ENCODE measurements around the gene AXIN2.

AXIN2 gene

DNA sequence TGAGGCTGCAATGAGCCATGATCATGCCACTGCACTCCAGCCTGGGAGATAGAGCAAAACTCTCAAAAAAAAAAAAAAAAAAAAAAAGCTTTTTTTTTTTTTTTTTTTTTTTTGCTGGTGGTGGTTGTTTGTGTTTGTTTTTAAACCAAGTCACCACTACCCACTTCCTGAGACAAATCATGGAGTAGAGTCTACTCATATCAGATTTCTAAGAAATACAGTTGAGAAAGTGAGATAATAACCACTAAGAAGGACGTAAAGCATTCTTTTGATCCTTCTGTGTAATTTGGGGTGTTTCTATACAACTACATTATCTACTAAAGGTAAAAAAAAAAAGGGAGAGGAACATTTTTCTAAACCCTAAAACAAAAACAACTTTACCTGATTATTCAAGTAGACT is 38.0 kb downstream of the AXIN2 start:
- TF ChIP-seq, protein P1, sequence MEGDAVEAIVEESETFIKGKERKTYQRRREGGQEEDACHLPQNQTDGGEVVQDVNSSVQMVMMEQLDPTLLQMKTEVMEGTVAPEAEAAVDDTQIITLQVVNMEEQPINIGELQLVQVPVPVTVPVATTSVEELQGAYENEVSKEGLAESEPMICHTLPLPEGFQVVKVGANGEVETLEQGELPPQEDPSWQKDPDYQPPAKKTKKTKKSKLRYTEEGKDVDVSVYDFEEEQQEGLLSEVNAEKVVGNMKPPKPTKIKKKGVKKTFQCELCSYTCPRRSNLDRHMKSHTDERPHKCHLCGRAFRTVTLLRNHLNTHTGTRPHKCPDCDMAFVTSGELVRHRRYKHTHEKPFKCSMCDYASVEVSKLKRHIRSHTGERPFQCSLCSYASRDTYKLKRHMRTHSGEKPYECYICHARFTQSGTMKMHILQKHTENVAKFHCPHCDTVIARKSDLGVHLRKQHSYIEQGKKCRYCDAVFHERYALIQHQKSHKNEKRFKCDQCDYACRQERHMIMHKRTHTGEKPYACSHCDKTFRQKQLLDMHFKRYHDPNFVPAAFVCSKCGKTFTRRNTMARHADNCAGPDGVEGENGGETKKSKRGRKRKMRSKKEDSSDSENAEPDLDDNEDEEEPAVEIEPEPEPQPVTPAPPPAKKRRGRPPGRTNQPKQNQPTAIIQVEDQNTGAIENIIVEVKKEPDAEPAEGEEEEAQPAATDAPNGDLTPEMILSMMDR (conservative IDR thresholded peaks at IDR 0.05; ENCODE audit: low read length) = no peak
- no peak for TF ChIP-seq EZH2phosphoT487 (IDR thresholded peaks at IDR 0.05; ENCODE audit: borderline replicate concordance)
- no peak overlapping the region for H3K4me3 ChIP-seq (ENCODE audit: low read length, poor library complexity, severe bottlenecking)
- H2AFZ ChIP-seq (ENCODE audit: low read length) = no peak overlapping the region
- no peaks in the 10 kb centered on the region for H3K9me3 ChIP-seq (ENCODE audit: insufficient read depth, low read depth, low read length)
- H3K4me2 ChIP-seq (ENCODE audit: low read depth, low read length, poor library complexity, severe bottlenecking) = no peak overlapping the region
- H3K4me1 ChIP-seq (ENCODE audit: insufficient read depth, low read length, poor library complexity, severe bottlenecking) = no peaks in the 10 kb centered on the region
- no peaks in the 10 kb centered on the region for H3K9me2 ChIP-seq (replicated peaks; ENCODE audit: low read depth, low read length)
- H3K27me3 ChIP-seq (ENCODE audit: insufficient read depth, low read length, poor library complexity, severe bottlenecking) = no peaks in the 10 kb centered on the region
- H3F3A ChIP-seq (ENCODE audit: low read depth) = no peaks in the 10 kb centered on the region
- H4K20me1 ChIP-seq (ENCODE audit: insufficient read depth, low read length, poor library complexity, severe bottlenecking) = no peaks in the 10 kb centered on the region
- no peak overlapping the region for H3K9ac ChIP-seq (ENCODE audit: low read depth, low read length, poor library complexity, severe bottlenecking)
- no peaks in the 10 kb centered on the region for H3K79me2 ChIP-seq (ENCODE audit: insufficient read depth, low read length)
- no peaks in the 10 kb centered on the region for H3K36me3 ChIP-seq (ENCODE audit: insufficient read depth, low read length)

DNA sequence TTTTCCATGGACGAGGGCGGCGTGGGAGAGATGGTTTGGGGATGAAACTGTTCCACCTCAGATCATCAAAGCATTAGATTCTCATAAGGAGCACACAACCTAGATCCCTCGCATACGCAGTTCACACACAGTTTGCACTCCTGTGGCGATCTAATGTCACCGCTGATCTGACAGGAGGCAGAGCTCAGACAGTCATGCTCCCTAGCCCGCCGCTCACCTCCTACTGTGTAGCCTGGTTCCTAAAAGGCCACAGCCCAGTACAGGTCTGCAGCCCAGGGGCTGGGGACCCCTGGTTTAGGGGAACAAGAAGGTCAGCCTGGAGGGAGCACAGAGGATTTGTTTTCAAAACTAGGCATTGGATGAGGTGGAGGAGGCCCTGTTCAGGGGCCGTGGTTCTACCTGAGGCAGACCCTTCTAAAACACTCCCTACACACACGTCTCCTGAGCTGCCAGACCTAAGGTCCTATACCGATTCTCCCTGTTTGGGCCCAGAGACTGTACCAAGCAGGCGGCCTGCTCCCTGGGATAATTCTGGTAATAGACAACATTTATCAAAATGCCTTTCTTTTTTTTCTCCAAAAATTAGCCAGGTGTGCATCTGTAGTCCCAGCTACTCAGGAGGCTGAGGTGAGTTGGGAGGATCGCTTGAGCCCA is 38.6 kb downstream of the AXIN2 start:
- H3K27me3 ChIP-seq (ENCODE audit: insufficient read depth, low read length, poor library complexity, severe bottlenecking) = no peaks in the 10 kb centered on the region
- H3K9me3 ChIP-seq (ENCODE audit: insufficient read depth, low read depth, low read length) = no peaks in the 10 kb centered on the region
- no peaks in the 10 kb centered on the region for H4K20me1 ChIP-seq (ENCODE audit: insufficient read depth, low read length, poor library complexity, severe bottlenecking)
- no peak overlapping the region for H3K4me3 ChIP-seq (ENCODE audit: low read length, poor library complexity, severe bottlenecking)
- no peak overlapping the region for H3K4me2 ChIP-seq (ENCODE audit: low read depth, low read length, poor library complexity, severe bottlenecking)
- H3K36me3 ChIP-seq (ENCODE audit: insufficient read depth, low read length) = no peaks in the 10 kb centered on the region
- TF ChIP-seq, protein P1 (conservative IDR thresholded peaks at IDR 0.05; ENCODE audit: low read length) = no peak
- no peak for TF ChIP-seq EZH2phosphoT487 (IDR thresholded peaks at IDR 0.05; ENCODE audit: borderline replicate concordance)
- H3K79me2 ChIP-seq (ENCODE audit: insufficient read depth, low read length) = no peaks in the 10 kb centered on the region
- H3F3A ChIP-seq (ENCODE audit: low read depth) = no peaks in the 10 kb centered on the region
- no peak overlapping the region for H3K9ac ChIP-seq (ENCODE audit: low read depth, low read length, poor library complexity, severe bottlenecking)
- no peaks in the 10 kb centered on the region for H3K9me2 ChIP-seq (replicated peaks; ENCODE audit: low read depth, low read length)
- H3K4me1 ChIP-seq (ENCODE audit: insufficient read depth, low read length, poor library complexity, severe bottlenecking) = no peaks in the 10 kb centered on the region
- H2AFZ ChIP-seq (ENCODE audit: low read length) = no peak overlapping the region

DNA sequence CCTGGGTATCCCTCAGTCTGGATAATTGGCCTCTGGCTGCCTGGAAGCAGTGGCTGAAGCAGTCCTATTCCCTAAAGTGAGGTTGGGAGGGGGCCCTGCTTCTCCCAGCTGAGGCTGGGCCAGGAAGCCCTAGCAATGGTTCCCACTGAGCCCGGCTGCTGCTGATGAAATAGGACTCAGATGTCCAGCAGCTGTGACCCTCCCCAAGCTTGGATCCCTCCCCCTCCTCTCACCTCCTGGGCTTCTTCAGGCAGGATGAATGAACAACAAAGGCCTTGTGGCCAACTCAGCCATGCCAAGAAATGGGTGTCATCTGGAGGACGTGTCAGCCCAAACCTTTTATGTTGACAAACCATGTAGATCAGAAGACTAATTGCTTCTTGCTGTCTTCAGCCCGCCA is 42.0 kb downstream of the AXIN2 start:
- H3K9me2 ChIP-seq (replicated peaks; ENCODE audit: low read depth, low read length) = no peaks in the 10 kb centered on the region
- no peaks in the 10 kb centered on the region for H3K4me1 ChIP-seq (ENCODE audit: insufficient read depth, low read length, poor library complexity, severe bottlenecking)
- no peaks in the 10 kb centered on the region for H4K20me1 ChIP-seq (ENCODE audit: insufficient read depth, low read length, poor library complexity, severe bottlenecking)
- H3K4me3 ChIP-seq (ENCODE audit: low read length, poor library complexity, severe bottlenecking) = no peak overlapping the region
- no peaks in the 10 kb centered on the region for H3K36me3 ChIP-seq (ENCODE audit: insufficient read depth, low read length)
- no peak overlapping the region for H2AFZ ChIP-seq (ENCODE audit: low read length)
- TF ChIP-seq EZH2phosphoT487 (IDR thresholded peaks at IDR 0.05; ENCODE audit: borderline replicate concordance) = no peak
- TF ChIP-seq, protein P1 (conservative IDR thresholded peaks at IDR 0.05; ENCODE audit: low read length) = no peak
- no peak overlapping the region for H3K4me2 ChIP-seq (ENCODE audit: low read depth, low read length, poor library complexity, severe bottlenecking)
- no peaks in the 10 kb centered on the region for H3K79me2 ChIP-seq (ENCODE audit: insufficient read depth, low read length)
- no peaks in the 10 kb centered on the region for H3K27me3 ChIP-seq (ENCODE audit: insufficient read depth, low read length, poor library complexity, severe bottlenecking)
- no peaks in the 10 kb centered on the region for H3K9me3 ChIP-seq (ENCODE audit: insufficient read depth, low read depth, low read length)
- no peaks in the 10 kb centered on the region for H3F3A ChIP-seq (ENCODE audit: low read depth)
- no peak overlapping the region for H3K9ac ChIP-seq (ENCODE audit: low read depth, low read length, poor library complexity, severe bottlenecking)
